Hepatocyte (in vitro differentiated cells): Measurements from ENCODE around the gene GOLGA1.

Experiments
- EZH2 ChIP-seq: fragments of 200-600 bp; sonication (generic); IDR thresholded peaks from 2 replicates; pipeline ENCODE4 v1.6.1; 2016; ENCODE audit warnings: antibody characterized with exemption, mild to moderate bottlenecking, borderline replicate concordance
- EZH2phosphoT487 ChIP-seq: fragments of 200-600 bp; sonication (generic); IDR thresholded peaks from one replicate; pipeline ENCODE4 v1.6.1; 2018; ENCODE audit warnings: antibody characterized with exemption, mild to moderate bottlenecking, low read depth, moderate library complexity; ENCODE audit not compliant: unreplicated experiment, severe bottlenecking
- TF ChIP-seq, protein P1 (sequence below): fragments of 200-600 bp; sonication (generic); IDR thresholded peaks from 2 replicates; pipeline ENCODE4 v1.5.1; 2016; ENCODE audit warnings: antibody characterized with exemption, mild to moderate bottlenecking; ENCODE audit not compliant: poor library complexity

DNA sequence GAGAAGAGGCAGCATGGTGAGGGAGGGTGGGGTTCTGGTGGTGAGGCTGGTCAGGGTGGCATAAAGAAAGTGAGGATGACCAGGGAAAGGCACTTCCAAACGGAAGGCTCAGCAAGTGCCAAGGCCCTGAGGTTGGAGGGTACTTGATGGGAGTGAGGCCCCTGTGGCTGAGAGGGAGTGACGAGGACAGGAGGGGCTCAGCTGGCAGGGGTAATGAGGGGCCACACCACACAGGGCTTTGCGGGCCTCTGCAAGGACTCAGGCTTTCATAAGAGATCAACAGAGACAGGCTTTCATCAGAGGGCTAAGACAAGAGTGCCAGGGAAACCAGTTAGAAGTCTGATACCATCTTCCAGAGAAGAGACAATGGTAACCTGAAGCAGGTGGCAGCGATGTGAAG is 55.3 kb downstream of the GOLGA1 start:
- TF ChIP-seq, protein P1, sequence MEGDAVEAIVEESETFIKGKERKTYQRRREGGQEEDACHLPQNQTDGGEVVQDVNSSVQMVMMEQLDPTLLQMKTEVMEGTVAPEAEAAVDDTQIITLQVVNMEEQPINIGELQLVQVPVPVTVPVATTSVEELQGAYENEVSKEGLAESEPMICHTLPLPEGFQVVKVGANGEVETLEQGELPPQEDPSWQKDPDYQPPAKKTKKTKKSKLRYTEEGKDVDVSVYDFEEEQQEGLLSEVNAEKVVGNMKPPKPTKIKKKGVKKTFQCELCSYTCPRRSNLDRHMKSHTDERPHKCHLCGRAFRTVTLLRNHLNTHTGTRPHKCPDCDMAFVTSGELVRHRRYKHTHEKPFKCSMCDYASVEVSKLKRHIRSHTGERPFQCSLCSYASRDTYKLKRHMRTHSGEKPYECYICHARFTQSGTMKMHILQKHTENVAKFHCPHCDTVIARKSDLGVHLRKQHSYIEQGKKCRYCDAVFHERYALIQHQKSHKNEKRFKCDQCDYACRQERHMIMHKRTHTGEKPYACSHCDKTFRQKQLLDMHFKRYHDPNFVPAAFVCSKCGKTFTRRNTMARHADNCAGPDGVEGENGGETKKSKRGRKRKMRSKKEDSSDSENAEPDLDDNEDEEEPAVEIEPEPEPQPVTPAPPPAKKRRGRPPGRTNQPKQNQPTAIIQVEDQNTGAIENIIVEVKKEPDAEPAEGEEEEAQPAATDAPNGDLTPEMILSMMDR = no peak
- TF ChIP-seq EZH2 (no peak), EZH2phosphoT487 (no peak)
